H1 (cell line): ENCODE measurements around the gene CAMTA1. TPM values are rescaled to one million over a fixed set of nuclear protein-coding genes. Genes with fewer than 3 reads are reported as not detected.

Source experiments
- CTCF ChIA-PET: fragments of 300-600 bp; sonication (Branson Sonifier 250); formaldehyde crosslinking; loops from one replicate; lab custom pipeline; 2021; ENCODE audit not compliant: partially characterized antibody; lab: Charles Lee
- POLR2A ChIA-PET: fragments of 300-600 bp; sonication (Branson Sonifier 250); formaldehyde crosslinking; loops from one replicate; lab custom pipeline; 2021; ENCODE audit warnings: inconsistent platforms; ENCODE audit not compliant: partially characterized antibody; lab: Charles Lee
- DNase-seq, 2 experiments: peaks; one replicate each; pipeline versions ENCODE4 v3.0.0 to v3.0.0-alpha.2; 2010 to 2022; ENCODE audit warnings: low spot score in 2 of 2, low read depth in 1 of 2, mixed read lengths in 1 of 2
- FAIRE-seq: peaks from 2 replicates; lab custom pipeline; 2011; peaks lifted over from hg19 to GRCh38; lab: Jason Lieb, UNC
- H2AFZ ChIP-seq: 2 replicates; pipeline ENCODE4 v1.8.1; 2012; ENCODE audit warnings: low read length, inconsistent platforms
- H2AK5ac ChIP-seq: 2 replicates; pipeline ENCODE4 v1.6.1; 2013; ENCODE audit warnings: low read depth, low read length
- H2BK120ac ChIP-seq: replicated peaks from 2 replicates; pipeline ENCODE3; 2013; ENCODE audit warnings: low read depth, low read length, inconsistent platforms
- H2BK12ac ChIP-seq: 2 replicates; pipeline ENCODE4 v1.6.1; 2013; ENCODE audit warnings: low read depth, low read length
- H2BK15ac ChIP-seq: 2 replicates; pipeline ENCODE4 v1.6.1; 2013; ENCODE audit warnings: low read length
- H2BK20ac ChIP-seq: 2 replicates; pipeline ENCODE4 v1.6.1; 2013; ENCODE audit warnings: low read length
- H2BK5ac ChIP-seq: 2 replicates; pipeline ENCODE4 v1.6.1; 2013; ENCODE audit warnings: low read depth, low read length
- H3K14ac ChIP-seq: 2 replicates; pipeline ENCODE4 v1.6.1; 2013; ENCODE audit warnings: inconsistent platforms; ENCODE audit not compliant: insufficient read length
- H3K18ac ChIP-seq: 2 replicates; pipeline ENCODE4 v1.6.1; 2013; ENCODE audit warnings: low read length; ENCODE audit errors: extremely low read depth
- H3K23ac ChIP-seq: 2 replicates; pipeline ENCODE4 v1.6.1; 2013; ENCODE audit warnings: inconsistent platforms; ENCODE audit not compliant: insufficient read length
- H3K23me2 ChIP-seq: 2 replicates; pipeline ENCODE4 v1.6.1; 2013; ENCODE audit warnings: low read depth, low read length
- H3K27ac ChIP-seq: 2 replicates; pipeline ENCODE4 v1.6.1; 2011; ENCODE audit warnings: low read depth, low read length, inconsistent platforms
- H3K27me3 ChIP-seq, 4 experiments: replicated peaks in 1 of 4; 1 replicate in 1 of 4; 2 replicates in 3 of 4; pipeline versions ENCODE4 v1.6.1 to v1.8.1; 2011 to 2013; ENCODE audit warnings: low read length in 3 of 4, mild to moderate bottlenecking in 3 of 4, inconsistent platforms in 2 of 4, mixed read lengths in 2 of 4, moderate library complexity in 1 of 4; ENCODE audit not compliant: control insufficient read depth in 3 of 4, insufficient read depth in 3 of 4; ENCODE audit errors: extremely low read depth in 1 of 4
- H3K36me3 ChIP-seq, 4 experiments: 2 replicates each; pipeline versions ENCODE4 v1.6.1 to v1.8.1; 2011 to 2013; ENCODE audit warnings: mild to moderate bottlenecking in 4 of 4, low read length in 3 of 4, moderate library complexity in 2 of 4, control low read depth in 1 of 4, inconsistent platforms in 1 of 4; ENCODE audit not compliant: insufficient read depth in 4 of 4, control insufficient read depth in 2 of 4
- H3K4ac ChIP-seq: replicated peaks from 2 replicates; pipeline ENCODE3; 2013; ENCODE audit warnings: low read length, low read depth, mixed read lengths, inconsistent platforms; ENCODE audit not compliant: insufficient read length
- H3K4me1 ChIP-seq, 4 experiments: replicated peaks in 1 of 4; 1 replicate in 1 of 4; 2 replicates in 3 of 4; pipeline versions ENCODE4 v1.6.1 to v1.8.1; 2011 to 2013; ENCODE audit warnings: low read length in 3 of 4, inconsistent platforms in 2 of 4, mixed read lengths in 1 of 4; ENCODE audit not compliant: insufficient read depth in 4 of 4, control insufficient read depth in 3 of 4
- H3K4me2 ChIP-seq, 2 experiments: 2 replicates each; pipeline versions ENCODE4 v1.6.1 to v1.8.1; 2011 to 2013; ENCODE audit warnings: low read depth in 2 of 2, low read length in 2 of 2, control low read depth in 1 of 2, inconsistent platforms in 1 of 2, mild to moderate bottlenecking in 1 of 2; ENCODE audit not compliant: insufficient read depth in 1 of 2
- H3K4me3 ChIP-seq, 4 experiments: fragments of 200-600, 300-600 bp in 1 of 4; sonication (generic), shearing (Covaris generic), sonication (Bioruptor Twin) in 1 of 4; 2 replicates each; pipeline versions ENCODE4 v1.5.1 to v1.8.1; 2011 to 2016; ENCODE audit warnings: low read length in 4 of 4, low read depth in 3 of 4, control low read depth in 2 of 4, inconsistent platforms in 2 of 4, mild to moderate bottlenecking in 2 of 4, mixed read lengths in 1 of 4, moderate library complexity in 1 of 4; ENCODE audit not compliant: insufficient read depth in 2 of 4; ENCODE audit errors: extremely low read depth in 1 of 4
- H3K56ac ChIP-seq: replicated peaks from 2 replicates; pipeline ENCODE3; 2013; ENCODE audit warnings: low read depth, mild to moderate bottlenecking, mixed read lengths, low read length, inconsistent platforms; ENCODE audit not compliant: insufficient read length
- H3K79me1 ChIP-seq: 2 replicates; pipeline ENCODE4 v1.6.1; 2013; ENCODE audit warnings: low read depth, low read length, control low read depth
- H3K79me2 ChIP-seq, 2 experiments: 2 replicates each; pipeline versions ENCODE4 v1.6.1 to v1.8.1; 2012 to 2013; ENCODE audit warnings: low read length in 2 of 2, mild to moderate bottlenecking in 2 of 2, inconsistent platforms in 1 of 2; ENCODE audit not compliant: insufficient read depth in 2 of 2, control insufficient read depth in 1 of 2
- H3K9ac ChIP-seq, 4 experiments: replicated peaks in 1 of 4; 1 replicate in 1 of 4; 2 replicates in 3 of 4; pipeline versions ENCODE4 v1.6.1 to v1.8.1; 2011 to 2013; ENCODE audit warnings: low read depth in 3 of 4, low read length in 3 of 4, control low read depth in 2 of 4, mild to moderate bottlenecking in 2 of 4, moderate library complexity in 2 of 4, inconsistent platforms in 1 of 4; ENCODE audit errors: extremely low read depth in 1 of 4
- H3K9me3 ChIP-seq, 2 experiments: 2 replicates each; pipeline versions ENCODE4 v1.6.1 to v1.8.1; 2012 to 2013; ENCODE audit warnings: mild to moderate bottlenecking in 2 of 2, moderate library complexity in 2 of 2, control low read depth in 1 of 2, inconsistent platforms in 1 of 2, low read depth in 1 of 2, low read length in 1 of 2, mixed read lengths in 1 of 2; ENCODE audit not compliant: insufficient read depth in 2 of 2
- H4K20me1 ChIP-seq, 2 experiments: replicated peaks in 1 of 2; 2 replicates each; pipeline versions ENCODE3 to v1.8.1; 2011 to 2013; ENCODE audit warnings: inconsistent platforms in 2 of 2, low read length in 2 of 2, mild to moderate bottlenecking in 1 of 2; ENCODE audit not compliant: insufficient read depth in 2 of 2, control insufficient read depth in 1 of 2
- H4K5ac ChIP-seq: 2 replicates; pipeline ENCODE4 v1.6.1; 2013; ENCODE audit warnings: low read length, low read depth, mixed read lengths, inconsistent platforms; ENCODE audit not compliant: insufficient read length
- H4K8ac ChIP-seq: 2 replicates; pipeline ENCODE4 v1.8.0; 2013; ENCODE audit warnings: mild to moderate bottlenecking, moderate library complexity, low read length, inconsistent platforms; ENCODE audit not compliant: insufficient read depth; ENCODE audit errors: extremely low read depth
- H4K91ac ChIP-seq: replicated peaks from 2 replicates; pipeline ENCODE3; 2013; ENCODE audit warnings: low read length, mixed read lengths, inconsistent platforms; ENCODE audit not compliant: insufficient read length
- BCL11A ChIP-seq, 2 experiments: IDR thresholded peaks; one replicate each; pipeline ENCODE4 v1.6.1; 2011; ENCODE audit warnings: low read depth in 2 of 2, low read length in 2 of 2, mild to moderate bottlenecking in 2 of 2
- EZH2 ChIP-seq: fragments of 200-600 bp; sonication (generic); IDR thresholded peaks from 2 replicates; pipeline ENCODE4 v1.7.1; 2012; ENCODE audit warnings: low read depth, mild to moderate bottlenecking, moderate library complexity, low read length, inconsistent platforms; ENCODE audit not compliant: severe bottlenecking
- MAX ChIP-seq: IDR thresholded peaks from 2 replicates; pipeline ENCODE4 v1.6.1; 2012; ENCODE audit warnings: inconsistent platforms
- SIX5 ChIP-seq: IDR thresholded peaks from 2 replicates; pipeline ENCODE4 v1.6.1; 2011; ENCODE audit warnings: mild to moderate bottlenecking, low read depth, low read length
- WGBS, 2 experiments: shearing (Covaris generic) in 1 of 2; methylation state at CpG; one replicate each; pipeline versions ENCODE4 v1.1.6 to v1.1.7; 2013 to 2015; ENCODE audit warnings: low lambda C conversion rate in 2 of 2, mixed read lengths in 2 of 2, inconsistent platforms in 1 of 2, low coverage in 1 of 2, missing lambda C conversion rate in 1 of 2; ENCODE audit not compliant: insufficient replicate concordance in 2 of 2, insufficient coverage in 1 of 2, insufficient read length in 1 of 2; ENCODE audit errors: extremely low coverage in 1 of 2, missing lambda C conversion rate in 1 of 2; 5-methylcytosine and 5-hydroxymethylcytosine counted together
- polyA plus RNA-seq, 7 experiments: library from polyadenylated mRNA; depleted of rRNA in 3 of 7; stranded (reverse) in 5 of 7; unstranded in 2 of 7; fragments of >200 nt in 5 of 7; fragments of 200-250 nt in 2 of 7; gene quantifications; 1 replicate in 5 of 7; 2 replicates in 1 of 7; 4 replicates in 1 of 7; pipeline versions ENCODE4 v1.2.1 to v1.2.3, GENCODE V29; 2011 to 2013; ENCODE audit warnings: missing spikeins in 2 of 7, mixed read lengths in 2 of 7
- total RNA-seq: library from RNA; stranded (reverse); fragmentation: NEBNext Ultra II Directional; extraction: Animal tissue kit (Norgen Biotek cat#: 25700); gene quantifications from 2 replicates; pipeline ENCODE4 v1.2.1, GENCODE V29; 2021

CAMTA1 gene
- total and polyA plus RNA-seq, 2 of the 8 experiments (the other 6 are each of a cell fraction or from before 2014, with no cell fraction given): 65.0 to 119 TPM

- Histone ChIP-seq H4K5ac (no peak overlapping the region), H3K27me3 (no peaks in the 10 kb centered on the region), H3K56ac (no peak overlapping the region), H2AK5ac (no peak overlapping the region), H2BK5ac (no peak overlapping the region), H3K23me2 (peaks cover 18% of the 10 kb centered on the region; the same call in 1 of the 2 replicates), H3K4ac (no peak overlapping the region), H4K20me1 (peaks cover 0 to 1% of the 10 kb centered on the region in 2 experiments), H3K36me3 (no peaks in the 10 kb centered on the region), H4K8ac (no peak overlapping the region), H3K4me3 (no peak overlapping the region), H2BK15ac (no peak overlapping the region), H3K27ac (no peak overlapping the region), H3K9me3 (0 out of 4 replicates have a peak, but pooled peaks cover 0 to 2% of the 10 kb centered on the region in 2 experiments), H3K79me1 (no peaks in the 10 kb centered on the region), H2BK20ac (no peak overlapping the region), H3K18ac (no peak overlapping the region), H3K4me2 (no peak overlapping the region), H3K79me2 (no peaks in the 10 kb centered on the region), H2BK120ac (no peak overlapping the region), H3K9ac (no peak overlapping the region), H2BK12ac (no peak overlapping the region), H4K91ac (no peak overlapping the region), H3K14ac (no peak overlapping the region), H3K4me1 (peaks cover 0 to 9% (median 5%) of the 10 kb centered on the region in 4 experiments; a peak in 5 of 7 replicates), H2AFZ (no peak overlapping the region), H3K23ac (no peak overlapping the region)
- WGBS, 2 experiments: 91% methylated on average over 15 of the region's 18 CpGs; no CpG with 5 or more reads in 1 of the 2 experiments
- TF ChIP-seq EZH2 (no peak), BCL11A (IDR thresholded peaks at IDR 0.05; ENCODE audit: low read depth in 2 of 2, low read length in 2 of 2) (no peak), MAX (no peak), SIX5 (no peak)
- POLR2A ChIA-PET: no interaction called here
- DNase-seq: no peak
- CTCF ChIA-PET: interaction anchor here (0.6 to 1.4 kb wide), 3 partner anchors 26 to 91 kb away, joined by 3 to 4 read pairs (median 4); no protein-coding TSS in a partner anchor
- no peak for FAIRE-seq
These were observed 718.6 kb downstream of the CAMTA1 start for GRCh38 chr1:7503691-7504437.
